ENCODE results near the gene KCNAB2. TPM values are rescaled to one million over a fixed set of nuclear protein-coding genes. Genes with fewer than 3 reads are reported as not detected.

The KCNAB2 gene
- total RNA-seq, 1 experiment from 2014 or later: 4.7 TPM

GRCh38 chr1:6069573-6069972 is 23.9 kb downstream of the KCNAB2 start:
- intact Hi-C loops (cut with micrococcal nuclease; ENCODE audit: unreplicated experiment): no loop called here
- CTCF ChIA-PET: no interaction called here
- Mint-ChIP-seq H3K36me3 (ENCODE audit: insufficient read depth, unreplicated experiment) (no peaks in the 10 kb centered on the region), H3K27ac (ENCODE audit: unreplicated experiment) (no peak overlapping the region), H3K4me1 (ENCODE audit: low read depth, unreplicated experiment) (no peaks in the 10 kb centered on the region), H3K27me3 (ENCODE audit: unreplicated experiment) (no peaks in the 10 kb centered on the region), H3K9me3 (ENCODE audit: low read depth, unreplicated experiment) (no peaks in the 10 kb centered on the region), H3K4me3 (ENCODE audit: low read depth, unreplicated experiment) (no peak overlapping the region)
- DNase-seq: no peak
- no peak for TF ChIP-seq CTCF (IDR thresholded peaks at IDR 0.05; ENCODE audit: unreplicated experiment)
- BruUV-seq (replicated peaks): no TSS peak

- no peaks in the 10 kb centered on the region for H3K27me3 Mint-ChIP-seq (ENCODE audit: unreplicated experiment)
- intact Hi-C loops (cut with micrococcal nuclease; ENCODE audit: unreplicated experiment): no loop called here
- no peak for DNase-seq
- no peaks in the 10 kb centered on the region for H3K36me3 Mint-ChIP-seq (ENCODE audit: insufficient read depth, unreplicated experiment)
- no peak overlapping the region for H3K27ac Mint-ChIP-seq (ENCODE audit: unreplicated experiment)
- TF ChIP-seq CTCF (IDR thresholded peaks at IDR 0.05; ENCODE audit: unreplicated experiment): no peak
- H3K9me3 Mint-ChIP-seq (ENCODE audit: low read depth, unreplicated experiment): no peaks in the 10 kb centered on the region
- no peak overlapping the region for H3K4me3 Mint-ChIP-seq (ENCODE audit: low read depth, unreplicated experiment)
- H3K4me1 Mint-ChIP-seq (ENCODE audit: low read depth, unreplicated experiment): no peaks in the 10 kb centered on the region
- CTCF ChIA-PET: no interaction called here
- BruUV-seq (replicated peaks): no TSS peak
Measured at GRCh38 chr1:6070450-6070974, 24.8 kb downstream of the KCNAB2 start.

GRCh38 chr1:6071219-6071618 is 25.5 kb downstream of the KCNAB2 start:
- TF ChIP-seq CTCF (IDR thresholded peaks at IDR 0.05; ENCODE audit: unreplicated experiment): no peak
- no peak overlapping the region for H3K4me3 Mint-ChIP-seq (ENCODE audit: low read depth, unreplicated experiment)
- no peaks in the 10 kb centered on the region for H3K27me3 Mint-ChIP-seq (ENCODE audit: unreplicated experiment)
- intact Hi-C loops (cut with micrococcal nuclease; ENCODE audit: unreplicated experiment): no loop called here
- H3K36me3 Mint-ChIP-seq (ENCODE audit: insufficient read depth, unreplicated experiment): no peaks in the 10 kb centered on the region
- CTCF ChIA-PET: no interaction called here
- H3K27ac Mint-ChIP-seq (ENCODE audit: unreplicated experiment): no peak overlapping the region
- DNase-seq: no peak
- no TSS peak for BruUV-seq (replicated peaks)
- H3K9me3 Mint-ChIP-seq (ENCODE audit: low read depth, unreplicated experiment): no peaks in the 10 kb centered on the region
- H3K4me1 Mint-ChIP-seq (ENCODE audit: low read depth, unreplicated experiment): no peaks in the 10 kb centered on the region

- Mint-ChIP-seq H3K4me1 (ENCODE audit: low read depth, unreplicated experiment) (no peaks in the 10 kb centered on the region), H3K9me3 (ENCODE audit: low read depth, unreplicated experiment) (no peaks in the 10 kb centered on the region), H3K4me3 (ENCODE audit: low read depth, unreplicated experiment) (no peak overlapping the region), H3K27me3 (ENCODE audit: unreplicated experiment) (no peaks in the 10 kb centered on the region), H3K27ac (ENCODE audit: unreplicated experiment) (no peak overlapping the region), H3K36me3 (ENCODE audit: insufficient read depth, unreplicated experiment) (no peaks in the 10 kb centered on the region)
- BruUV-seq (replicated peaks): no TSS peak
- CTCF ChIA-PET: no interaction called here
- no peak for DNase-seq
- intact Hi-C loops (cut with micrococcal nuclease; ENCODE audit: unreplicated experiment): no loop called here
- TF ChIP-seq CTCF (IDR thresholded peaks at IDR 0.05; ENCODE audit: unreplicated experiment): no peak
Measured at GRCh38 chr1:6072774-6073479, 27.2 kb downstream of the KCNAB2 start.
